ENCODE data around the gene TXNRD2. TPM values are rescaled to one million over a fixed set of nuclear protein-coding genes. Genes with fewer than 3 reads are reported as not detected.
A peak's percentile ranks its signal among the peaks of the same experiment; 100 is the strongest.
"Not testable (repeated sequence)": the region's sequence is repeated elsewhere in the genome, so short reads cannot be mapped to it uniquely, and the experiment has no call there.

Gene TXNRD2
- total RNA-seq, 1 experiment from 2014 or later = 95.8 TPM

- peak; percentile 97 for DNase-seq (ENCODE audit: low spot score)
These were observed 93.1 kb downstream of the TXNRD2 start for GRCh38 chr22:19848298-19849224.

- DNase-seq (ENCODE audit: low spot score) = no peak
These were observed 94.3 kb downstream of the TXNRD2 start for GRCh38 chr22:19847345-19847632.

- DNase-seq (ENCODE audit: low spot score) = no peak
These were observed 94.8 kb downstream of the TXNRD2 start for GRCh38 chr22:19846620-19847344.

GRCh38 chr22:19845054-19845722 lies 96.4 kb downstream of the TXNRD2 start:
- DNase-seq (ENCODE audit: low spot score) = no peak

- no peak for DNase-seq (ENCODE audit: low spot score)
These were observed 97.1 kb downstream of the TXNRD2 start for GRCh38 chr22:19844377-19845053.

- DNase-seq (ENCODE audit: low spot score) = no peak
These were observed 97.7 kb downstream of the TXNRD2 start for GRCh38 chr22:19843857-19844376.

- peak; percentile 35 for DNase-seq (ENCODE audit: low spot score)
These were observed 98.3 kb downstream of the TXNRD2 start for GRCh38 chr22:19843107-19843856.

- DNase-seq (ENCODE audit: low spot score) = no peak
These were observed 99.1 kb downstream of the TXNRD2 start for GRCh38 chr22:19842393-19843106.

- DNase-seq (ENCODE audit: low spot score) = peak; percentile 30
These were observed 99.8 kb downstream of the TXNRD2 start for GRCh38 chr22:19841641-19842392.

GRCh38 chr22:19840955-19841640 lies 100.5 kb downstream of the TXNRD2 start:
- DNase-seq (ENCODE audit: low spot score) = peak; percentile 49

- no peak for DNase-seq (ENCODE audit: low spot score)
These were observed 101.6 kb downstream of the TXNRD2 start for GRCh38 chr22:19840059-19840458.

GRCh38 chr22:19837915-19838314 lies 103.7 kb downstream of the TXNRD2 start:
- no peak for DNase-seq (ENCODE audit: low spot score)

- DNase-seq (ENCODE audit: low spot score) = no peak
These were observed 105.1 kb downstream of the TXNRD2 start for GRCh38 chr22:19836512-19836911.

- no peak for DNase-seq (ENCODE audit: low spot score)
These were observed 107.0 kb downstream of the TXNRD2 start for GRCh38 chr22:19834599-19834998.

GRCh38 chr22:19833327-19833726 lies 108.3 kb downstream of the TXNRD2 start:
- DNase-seq (ENCODE audit: low spot score) = not testable (repeated sequence)

GRCh38 chr22:19832476-19833108 lies 109.0 kb downstream of the TXNRD2 start:
- DNase-seq (ENCODE audit: low spot score) = no peak

GRCh38 chr22:19831979-19832378 lies 109.6 kb downstream of the TXNRD2 start:
- DNase-seq (ENCODE audit: low spot score) = not testable (repeated sequence)

GRCh38 chr22:19831016-19831415 lies 110.6 kb downstream of the TXNRD2 start:
- DNase-seq (ENCODE audit: low spot score) = no peak
